SK-N-SH (cell line): ENCODE measurements around the gene ATP6V0B. TPM values are rescaled to one million over a fixed set of nuclear protein-coding genes. Genes with fewer than 3 reads are reported as not detected.

Experiments used
- CTCF ChIA-PET: fragments of 300-600, 350-600 bp; formaldehyde crosslinking; extraction: SDS; loops from one replicate; lab custom pipeline; 2021; lab: Yijun Ruan, JAX
- POLR2A ChIA-PET: fragments of 350-600 bp; sonication (Branson Sonifier 250); formaldehyde crosslinking; extraction: SDS; loops from one replicate; lab custom pipeline; 2020; ENCODE audit warnings: antibody characterized with exemption, inconsistent platforms; lab: Yijun Ruan, JAX
- DNase-seq: peaks from one replicate; pipeline ENCODE4 v3.0.0; 2012
- H2AFZ ChIP-seq: fragments of 200-600 bp; sonication (generic); 2 replicates; pipeline ENCODE4 v1.8.1; 2016; ENCODE audit warnings: antibody characterized with exemption, mild to moderate bottlenecking, low read depth
- H3F3A ChIP-seq: fragments of 200-600 bp; sonication (generic); replicated peaks from 2 replicates; pipeline ENCODE3; 2016; ENCODE audit warnings: antibody characterized with exemption, mild to moderate bottlenecking; ENCODE audit not compliant: insufficient read depth
- H3K27ac ChIP-seq, 2 experiments: fragments of 200-500 bp in 1 of 2; fragments of 200-600 bp in 1 of 2; sonication (Bioruptor generic) in 1 of 2; sonication (generic), shearing (Covaris generic) in 1 of 2; 2 replicates each; pipeline versions ENCODE4 v1.5.1 to v1.6.1; 2014 to 2016; ENCODE audit warnings: low read depth in 2 of 2, inconsistent platforms in 1 of 2, low read length in 1 of 2, mild to moderate bottlenecking in 1 of 2, mixed read lengths in 1 of 2
- H3K27me3 ChIP-seq: fragments of 200-600 bp; sonication (generic), shearing (Covaris generic); 2 replicates; pipeline ENCODE4 v1.6.1; 2016; ENCODE audit warnings: mixed run types; ENCODE audit not compliant: insufficient read depth
- H3K36me3 ChIP-seq, 2 experiments: fragments of 200-500 bp in 1 of 2; fragments of 200-600 bp in 1 of 2; sonication (Bioruptor generic) in 1 of 2; sonication (generic) in 1 of 2; replicated peaks in 1 of 2; 2 replicates each; pipeline versions ENCODE3 to v1.5.1; 2014 to 2016; ENCODE audit warnings: low read length in 1 of 2, mild to moderate bottlenecking in 1 of 2; ENCODE audit not compliant: insufficient read depth in 2 of 2, control insufficient read depth in 1 of 2
- H3K4me1 ChIP-seq, 2 experiments: fragments of 200-500 bp in 1 of 2; fragments of 200-600 bp in 1 of 2; sonication (Bioruptor generic) in 1 of 2; sonication (generic), shearing (Covaris generic) in 1 of 2; 2 replicates each; pipeline versions ENCODE4 v1.5.1 to v1.6.1; 2014 to 2016; ENCODE audit warnings: low read depth in 1 of 2, low read length in 1 of 2, mixed run types in 1 of 2; ENCODE audit not compliant: insufficient read depth in 2 of 2, control insufficient read depth in 1 of 2
- H3K4me2 ChIP-seq: fragments of 200-600 bp; sonication (generic), shearing (Covaris generic); 2 replicates; pipeline ENCODE4 v1.6.1; 2017; ENCODE audit warnings: mixed run types
- H3K4me3 ChIP-seq, 2 experiments: fragments of 200-500 bp in 1 of 2; fragments of 200-600 bp in 1 of 2; sonication (Bioruptor generic) in 1 of 2; sonication (generic), shearing (Covaris generic) in 1 of 2; 2 replicates each; pipeline versions ENCODE4 v1.5.1 to v1.8.1; 2014 to 2016; ENCODE audit warnings: low read depth in 2 of 2, inconsistent platforms in 1 of 2, low read length in 1 of 2, mild to moderate bottlenecking in 1 of 2, mixed read lengths in 1 of 2, moderate library complexity in 1 of 2
- H3K79me2 ChIP-seq: fragments of 200-600 bp; sonication (generic); 2 replicates; pipeline ENCODE4 v1.8.1; 2017; ENCODE audit warnings: mild to moderate bottlenecking; ENCODE audit not compliant: insufficient read depth
- H3K9ac ChIP-seq: fragments of 200-600 bp; sonication (generic); 2 replicates; pipeline ENCODE4 v1.6.1; 2017; ENCODE audit warnings: mixed run types
- H3K9me2 ChIP-seq: fragments of 200-600 bp; sonication (generic); 2 replicates; pipeline ENCODE4 v1.6.1; 2017; ENCODE audit warnings: mixed run types
- H3K9me3 ChIP-seq: fragments of 200-600 bp; sonication (generic); 2 replicates; pipeline ENCODE4 v1.6.1; 2017; ENCODE audit warnings: mixed run types, mild to moderate bottlenecking, moderate library complexity
- H4K20me1 ChIP-seq: fragments of 200-600 bp; sonication (generic); 2 replicates; pipeline ENCODE4 v1.6.1; 2017; ENCODE audit warnings: mild to moderate bottlenecking, mixed run types; ENCODE audit not compliant: insufficient read depth
- CHD2 ChIP-seq: fragments of 150-350 bp; IDR thresholded peaks from 2 replicates; pipeline ENCODE4 v1.6.1; 2018; ENCODE audit warnings: low read length; ENCODE audit not compliant: partially characterized antibody
- CTCF ChIP-seq: fragments of 200-600 bp; sonication (generic); IDR thresholded peaks from 2 replicates; pipeline ENCODE4 v1.6.1; 2017; ENCODE audit warnings: antibody characterized with exemption, mild to moderate bottlenecking, moderate library complexity
- ELF1 ChIP-seq: IDR thresholded peaks from 2 replicates; pipeline ENCODE4 v1.4.0; 2012
- EP300 ChIP-seq, 2 experiments: IDR thresholded peaks; 2 replicates each; pipeline versions ENCODE4 v1.4.0 to v1.6.1; 2012; ENCODE audit warnings: borderline replicate concordance in 1 of 2, low read depth in 1 of 2, low read length in 1 of 2
- FOSL2 ChIP-seq: IDR thresholded peaks from 2 replicates; pipeline ENCODE4 v1.4.0; 2012; ENCODE audit warnings: low read depth, mild to moderate bottlenecking, moderate library complexity, borderline replicate concordance
- FOXJ3 ChIP-seq: sonication (generic); formaldehyde crosslinking; IDR thresholded peaks from 2 replicates; pipeline ENCODE4 v1.5.1; 2020; ENCODE audit warnings: mild to moderate bottlenecking, missing genetic modification reagents
- FOXM1 ChIP-seq: IDR thresholded peaks from 2 replicates; pipeline ENCODE4 v1.4.0; 2012; ENCODE audit warnings: low read depth, mild to moderate bottlenecking
- GABPA ChIP-seq: IDR thresholded peaks from 2 replicates; pipeline ENCODE4 v1.4.0; 2012; ENCODE audit warnings: low read depth, mild to moderate bottlenecking
- GATA2 ChIP-seq: sonication (generic); formaldehyde crosslinking; IDR thresholded peaks from 2 replicates; pipeline ENCODE4 v1.5.0; 2020; ENCODE audit warnings: mild to moderate bottlenecking, missing genetic modification reagents
- IRF3 ChIP-seq: fragments of 150-350 bp; IDR thresholded peaks from 2 replicates; pipeline ENCODE4 v1.6.1; 2016; ENCODE audit warnings: mild to moderate bottlenecking, low read depth, low read length
- JUND ChIP-seq: IDR thresholded peaks from 2 replicates; pipeline ENCODE4 v1.4.0; 2012
- MAX ChIP-seq: IDR thresholded peaks from 2 replicates; pipeline ENCODE4 v1.4.0; 2012; ENCODE audit warnings: low read depth
- MEF2A ChIP-seq: IDR thresholded peaks from 2 replicates; pipeline ENCODE4 v1.4.0; 2012; ENCODE audit warnings: low read depth, borderline replicate concordance
- MXI1 ChIP-seq: IDR thresholded peaks from 2 replicates; pipeline ENCODE4 v1.6.1; 2012; ENCODE audit warnings: mild to moderate bottlenecking, low read depth, low read length, improper control_type of control experiment
- NRF1 ChIP-seq: IDR thresholded peaks from 2 replicates; pipeline ENCODE4 v1.6.1; 2012; ENCODE audit warnings: low read depth, mild to moderate bottlenecking, low read length
- PBX3 ChIP-seq: IDR thresholded peaks from 2 replicates; pipeline ENCODE4; 2012
- RAD21 ChIP-seq: IDR thresholded peaks from 2 replicates; pipeline ENCODE4 v1.6.1; 2012; ENCODE audit warnings: mild to moderate bottlenecking, low read length
- RCOR1 ChIP-seq: fragments of 150-350 bp; IDR thresholded peaks from 2 replicates; pipeline ENCODE4 v1.6.1; 2017; ENCODE audit warnings: antibody characterized with exemption, low read length
- SIN3A ChIP-seq: IDR thresholded peaks from 2 replicates; pipeline ENCODE4 v1.6.1; 2012; ENCODE audit warnings: low read depth, mild to moderate bottlenecking, low read length, moderate library complexity, borderline replicate concordance
- TAF1 ChIP-seq: IDR thresholded peaks from 2 replicates; pipeline ENCODE4 v1.6.1; 2012; ENCODE audit warnings: low read depth, mild to moderate bottlenecking, low read length, moderate library complexity, borderline replicate concordance
- TCF12 ChIP-seq: IDR thresholded peaks from 2 replicates; pipeline ENCODE4 v1.4.0; 2012
- USF1 ChIP-seq: IDR thresholded peaks from 2 replicates; pipeline ENCODE4 v1.4.0; 2012; ENCODE audit warnings: low read depth, borderline replicate concordance
- YY1 ChIP-seq: IDR thresholded peaks from 2 replicates; pipeline ENCODE4 v1.4.0; 2012; ENCODE audit warnings: low read depth, mild to moderate bottlenecking
- ZBTB33 ChIP-seq: IDR thresholded peaks from 2 replicates; pipeline ENCODE4 v1.4.0; 2012; ENCODE audit warnings: low read depth, borderline replicate concordance
- WGBS: methylation state at CpG from one replicate; pipeline ENCODE4 v1.1.6; 2017; ENCODE audit warnings: low lambda C conversion rate; 5-methylcytosine and 5-hydroxymethylcytosine counted together
- polyA plus RNA-seq, 3 experiments: library from polyadenylated mRNA; depleted of rRNA; stranded (reverse); fragments of >200 nt; gene quantifications; 2 replicates each; pipeline ENCODE4 v1.2.3, GENCODE V29; 2012

The ATP6V0B gene
- polyA plus RNA-seq, 1 of the 3 experiments (the other 2 are of a cell fraction) = 180 TPM

GRCh38 chr1:43969746-43970466 is 4.9 kb upstream of the ATP6V0B start, which contains the start of gene DPH2:
DPH2 (plus strand) TSS chr1:43970010; CDS start chr1:43970176, 166 bp downstream.
- peaks cover 19% of the 10 kb centered on the region for H3K79me2 ChIP-seq
- peaks cover 0 to 38% of the 10 kb centered on the region in 2 experiments for H3K36me3 ChIP-seq
- peak within 1 kb of the TSS; percentile 95 for H3K4me2 ChIP-seq
- no peaks in the 10 kb centered on the region for H4K20me1 ChIP-seq
- peaks cover 3 to 23% of the 10 kb centered on the region in 2 experiments; a peak in 1 of 4 replicates for H3K4me1 ChIP-seq
- DNase-seq = peak; percentile 96
- H3K9ac ChIP-seq = peak within 1 kb of the TSS; percentile 82
- peaks cover 14% of the 10 kb centered on the region for H3F3A ChIP-seq
- peak within 1 kb of the TSS; percentile 90 for H2AFZ ChIP-seq
- H3K9me2 ChIP-seq = no peaks in the 10 kb centered on the region
- H3K9me3 ChIP-seq = no peaks in the 10 kb centered on the region
- ChIA-PET CTCF (interaction anchor here (0.6 to 1.2 kb wide), 4 partner anchors 35 to 440 kb away, joined by 3 to 4 read pairs (median 3); no protein-coding TSS in a partner anchor), POLR2A (interaction anchor here (0.9 to 1.4 kb wide), 4 partner anchors 8 to 61 kb away, joined by 3 to 4 read pairs (median 3); no protein-coding TSS in a partner anchor)
- peak within 1 kb of the TSS; percentile 32 to 65; a peak in 3 of 4 replicates for H3K27ac ChIP-seq
- H3K27me3 ChIP-seq = no peaks in the 10 kb centered on the region
- peak within 1 kb of the TSS; percentile 98 to 100 for H3K4me3 ChIP-seq
- 2% methylated on average over 14 of the region's 47 CpGs for WGBS
- no peak for TF ChIP-seq FOXM1
- TF ChIP-seq SIN3A = peak; percentile 93
- peak; percentile 26 for TF ChIP-seq CTCF
- peak; percentile 99 for TF ChIP-seq MXI1
- no peak for TF ChIP-seq TCF12
- peak; percentile 99 for TF ChIP-seq MAX
- TF ChIP-seq GABPA = peak; percentile 92
- no peak for TF ChIP-seq ZBTB33
- no peak for TF ChIP-seq JUND
- peak; percentile 87 for TF ChIP-seq USF1
- TF ChIP-seq EP300 (IDR thresholded peaks at IDR 0.05; ENCODE audit: borderline replicate concordance in 1 of 2, low read depth in 1 of 2, low read length in 1 of 2) = no peak
- TF ChIP-seq ELF1 = peak; percentile 80
- TF ChIP-seq GATA2 (CRISPR knock-in tag) = no peak
- peak; percentile 95 for TF ChIP-seq CHD2
- TF ChIP-seq NRF1 = no peak
- no peak for TF ChIP-seq MEF2A
- TF ChIP-seq TAF1 = peak; percentile 53; the same call in 1 of the 2 replicates
- no peak for TF ChIP-seq FOSL2
- TF ChIP-seq IRF3 = peak; percentile 60
- TF ChIP-seq PBX3 = no peak
- no peak for TF ChIP-seq FOXJ3 (CRISPR knock-in tag)
- TF ChIP-seq RAD21 = no peak
- TF ChIP-seq YY1 = peak; percentile 77; the same call in 1 of the 2 replicates
- no peak for TF ChIP-seq RCOR1
